Spleen (tissue), 11 donors: ENCODE measurements around the gene SCAMP4. TPM values are rescaled to one million over a fixed set of nuclear protein-coding genes. Genes with fewer than 3 reads are reported as not detected.

Source experiments
- DNase-seq: peaks from one replicate; pipeline ENCODE4 v3.0.0-alpha.2; 2020
- H3K27ac ChIP-seq, 8 donors: fragments of 200-600 bp; sonication (generic) in 7 of 8; 1 replicate in 4 of 8; 2 replicates in 4 of 8; pipeline versions ENCODE4 v1.5.0 to v1.8.0; 2016 to 2021; ENCODE audit warnings: inconsistent platforms in 4 of 8, mild to moderate bottlenecking in 4 of 8, moderate library complexity in 1 of 8
- H3K27me3 ChIP-seq, 7 donors: fragments of 200-600 bp; sonication (generic) in 6 of 7; replicated peaks in 1 of 7; 1 replicate in 4 of 7; 2 replicates in 3 of 7; pipeline versions ENCODE4 v1.5.0 to v1.8.0; 2016 to 2021; ENCODE audit warnings: inconsistent platforms in 3 of 7, mild to moderate bottlenecking in 1 of 7
- H3K36me3 ChIP-seq, 6 donors: fragments of 200-600 bp; sonication (generic) in 5 of 6; 1 replicate in 4 of 6; 2 replicates in 2 of 6; pipeline versions ENCODE4 v1.5.0 to v1.8.0; 2016 to 2021; ENCODE audit warnings: inconsistent platforms in 2 of 6
- H3K4me1 ChIP-seq, 6 donors: fragments of 200-600 bp; sonication (generic) in 5 of 6; 1 replicate in 3 of 6; 2 replicates in 3 of 6; pipeline versions ENCODE4 v1.5.0 to v1.8.0; 2016 to 2021; ENCODE audit warnings: inconsistent platforms in 3 of 6
- H3K4me3 ChIP-seq, 8 donors: fragments of 200-600 bp; sonication (generic) in 7 of 8; 1 replicate in 4 of 8; 2 replicates in 4 of 8; pipeline versions ENCODE4 v1.5.0 to v1.8.0; 2016 to 2021; ENCODE audit warnings: inconsistent platforms in 4 of 8, mild to moderate bottlenecking in 4 of 8, moderate library complexity in 2 of 8
- H3K9me3 ChIP-seq, 8 donors: fragments of 200-600 bp; sonication (generic) in 7 of 8; 1 replicate in 4 of 8; 2 replicates in 4 of 8; pipeline versions ENCODE4 v1.5.0 to v1.8.0; 2016 to 2021; ENCODE audit warnings: inconsistent platforms in 4 of 8
- POLR2A ChIP-seq, 3 donors: fragments of 450-650 bp; IDR thresholded peaks; one replicate each; pipeline ENCODE4 v1.5.1; 2017; ENCODE audit warnings: antibody characterized with exemption in 3 of 3, mild to moderate bottlenecking in 1 of 3
- POLR2AphosphoS5 ChIP-seq, 3 donors: sonication (generic); formaldehyde crosslinking; IDR thresholded peaks; one replicate each; pipeline ENCODE4 v1.5.1; 2017; ENCODE audit warnings: antibody characterized with exemption in 3 of 3
- WGBS, 5 donors: extraction: QIAGEN DNeasy Blood & Tissue Kit in 3 of 5; methylation state at CpG; one replicate each; pipeline versions ENCODE4 v1.1.5 to v1.1.7; 2013 to 2018; 5-methylcytosine and 5-hydroxymethylcytosine counted together
- intact Hi-C: fragments of 100-400 bp; cut with DNase I; formaldehyde crosslinking; loops from one replicate; pipeline ENCODE4 v1.15.0; 2023; ENCODE audit warnings: low total_unique reads
- polyA plus RNA-seq, 3 donors: library from polyadenylated mRNA; stranded (reverse); fragments of 200-250 nt; gene quantifications; one replicate each; pipeline ENCODE4 v1.2.1, GENCODE V29; 2013
- total RNA-seq, 7 donors: library from RNA; depleted of rRNA in 3 of 7; stranded (reverse); fragments of >200 nt in 3 of 7; fragmentation: NEBNext Ultra II Directional in 4 of 7; extraction: Animal tissue kit (Norgen Biotek cat#: 25700) in 4 of 7; gene quantifications; one replicate each; pipeline versions ENCODE4 v1.1.0 to v1.2.1, GENCODE V29; 2016 to 2021
- TF ChIP-seq, protein P1 (sequence below), 11 experiments: fragments of 200-600 bp in 7 of 11; fragments of 450-650 bp in 4 of 11; sonication (generic) in 4 of 11; IDR thresholded peaks in 8 of 11; conservative IDR thresholded peaks in 3 of 11; 1 replicate in 7 of 11; 2 replicates in 4 of 11; pipeline versions ENCODE4 v1.4.0 to v1.8.0; 2016 to 2021; ENCODE audit warnings: antibody characterized with exemption in 11 of 11, inconsistent platforms in 4 of 11, mild to moderate bottlenecking in 1 of 11
- donor health status: healthy with polysubstance abuse.
- donor health status: DM: no; HTN: no; CAD: no; lungs with moderate emphysema.
- donor health status: DM: no; HTN: no; CAD: no.
- donor health status: Bipolar disorder and iron deficiency.
- donor health status: healthy.
- donor health status: DM: no; HTN: no; CAD: no.
- donor health status: DM: yes; HTN: yes; CAD: no.

SCAMP4 gene
- total and polyA plus RNA-seq, 10 donors, result 13.0 to 92.2 (median 51.8) TPM

DNA sequence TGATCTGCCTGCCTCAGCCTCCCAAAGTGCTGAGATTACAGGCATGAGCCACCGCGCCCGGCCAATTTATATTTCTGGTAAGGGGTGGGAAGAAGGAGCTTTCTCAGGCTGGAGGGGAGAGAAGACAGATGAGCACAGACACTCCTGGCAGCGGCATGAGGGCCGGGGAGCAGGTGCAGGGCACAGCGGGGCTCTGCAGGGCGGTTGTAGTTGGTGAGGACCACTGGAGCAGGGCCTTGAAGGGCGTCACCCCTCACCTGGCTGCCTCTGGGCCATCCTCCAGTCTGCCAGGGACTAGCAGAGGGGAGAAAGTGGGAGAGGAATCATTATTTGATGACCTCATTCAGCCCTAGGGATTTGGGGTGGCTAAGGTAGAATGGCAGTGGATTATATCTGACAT lies 27.2 kb downstream of the SCAMP4 start:
- no peaks in the 10 kb centered on the region for H3K36me3 ChIP-seq
- intact Hi-C loops, result no loop called here

GRCh38 chr19:1933244-1933643 lies 28.0 kb downstream of the SCAMP4 start:
- no peak overlapping the region for H3K4me3 ChIP-seq
- H3K27me3 ChIP-seq, result no peaks in the 10 kb centered on the region
- peak in 2 of 3 donors; percentile 6 to 46 for TF ChIP-seq POLR2AphosphoS5 (IDR thresholded peaks at IDR 0.05)
- no peak for TF ChIP-seq POLR2A (IDR thresholded peaks at IDR 0.05)
- TF ChIP-seq, protein P1, sequence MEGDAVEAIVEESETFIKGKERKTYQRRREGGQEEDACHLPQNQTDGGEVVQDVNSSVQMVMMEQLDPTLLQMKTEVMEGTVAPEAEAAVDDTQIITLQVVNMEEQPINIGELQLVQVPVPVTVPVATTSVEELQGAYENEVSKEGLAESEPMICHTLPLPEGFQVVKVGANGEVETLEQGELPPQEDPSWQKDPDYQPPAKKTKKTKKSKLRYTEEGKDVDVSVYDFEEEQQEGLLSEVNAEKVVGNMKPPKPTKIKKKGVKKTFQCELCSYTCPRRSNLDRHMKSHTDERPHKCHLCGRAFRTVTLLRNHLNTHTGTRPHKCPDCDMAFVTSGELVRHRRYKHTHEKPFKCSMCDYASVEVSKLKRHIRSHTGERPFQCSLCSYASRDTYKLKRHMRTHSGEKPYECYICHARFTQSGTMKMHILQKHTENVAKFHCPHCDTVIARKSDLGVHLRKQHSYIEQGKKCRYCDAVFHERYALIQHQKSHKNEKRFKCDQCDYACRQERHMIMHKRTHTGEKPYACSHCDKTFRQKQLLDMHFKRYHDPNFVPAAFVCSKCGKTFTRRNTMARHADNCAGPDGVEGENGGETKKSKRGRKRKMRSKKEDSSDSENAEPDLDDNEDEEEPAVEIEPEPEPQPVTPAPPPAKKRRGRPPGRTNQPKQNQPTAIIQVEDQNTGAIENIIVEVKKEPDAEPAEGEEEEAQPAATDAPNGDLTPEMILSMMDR (IDR thresholded peaks at IDR 0.05 in 8 of 11, conservative IDR thresholded peaks at IDR 0.05 in 3 of 11), result no peak
- peaks cover 9 to 76% (median 42%) of the 10 kb centered on the region in 6 donors for H3K4me1 ChIP-seq
- peaks cover 0 to 11% (median 1%) of the 10 kb centered on the region in 8 donors for H3K9me3 ChIP-seq
- DNase-seq, result no peak
- WGBS, 5 donors, result 31 to 62% (median 44%) methylated on average over 6 to 7 of the region's 7 CpGs
- H3K36me3 ChIP-seq, result no peaks in the 10 kb centered on the region
- peak overlapping the region in 5 of 8 donors; percentile 41 to 76 (median 46) for H3K27ac ChIP-seq
- intact Hi-C loops, result no loop called here

More for the DNA sequence above, 27.2 kb downstream of the SCAMP4 start:
- no peak for DNase-seq
- H3K27ac ChIP-seq, result peak overlapping the region in 3 of 8 donors; percentile 22 to 76 (median 61)
- peaks cover 0 to 11% (median 1%) of the 10 kb centered on the region in 8 donors for H3K9me3 ChIP-seq
- no peak for TF ChIP-seq POLR2A (IDR thresholded peaks at IDR 0.05)
- TF ChIP-seq, protein P1 (IDR thresholded peaks at IDR 0.05 in 8 of 11, conservative IDR thresholded peaks at IDR 0.05 in 3 of 11), result no peak
- TF ChIP-seq POLR2AphosphoS5 (IDR thresholded peaks at IDR 0.05), result peak in 1 of 3 donors; percentile 32
- no peaks in the 10 kb centered on the region for H3K27me3 ChIP-seq
- H3K4me3 ChIP-seq, result no peak overlapping the region
- WGBS, 5 donors, result 85 to 94% (median 92%) methylated on average over 8 of the region's 8 CpGs
- H3K4me1 ChIP-seq, result peaks cover 9 to 76% (median 38%) of the 10 kb centered on the region in 6 donors

DNA sequence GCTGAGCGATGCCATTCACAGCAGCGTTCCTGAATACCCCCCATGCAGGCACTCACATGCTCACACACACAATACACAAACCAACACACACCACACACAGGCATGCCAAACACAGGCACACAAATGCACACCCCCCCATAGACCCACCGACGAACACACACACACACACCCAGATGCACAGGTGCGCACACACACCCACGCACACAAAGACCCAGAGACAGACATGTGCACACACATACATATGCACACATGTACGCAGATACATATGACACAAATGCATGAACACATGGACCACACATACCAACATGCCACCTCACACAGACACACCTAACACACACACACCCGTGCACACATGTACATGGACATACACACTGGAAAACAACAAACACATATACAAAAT lies 28.7 kb downstream of the SCAMP4 start:
- no peaks in the 10 kb centered on the region for H3K27me3 ChIP-seq
- intact Hi-C loops, result no loop called here
- peaks cover 0 to 11% (median 1%) of the 10 kb centered on the region in 8 donors for H3K9me3 ChIP-seq
- H3K4me1 ChIP-seq, result peaks cover 9 to 79% (median 44%) of the 10 kb centered on the region in 6 donors
- no peak for DNase-seq
- no peaks in the 10 kb centered on the region for H3K36me3 ChIP-seq
- TF ChIP-seq POLR2A (IDR thresholded peaks at IDR 0.05) (no peak), POLR2AphosphoS5 (IDR thresholded peaks at IDR 0.05) (no peak)
- TF ChIP-seq, protein P1 (IDR thresholded peaks at IDR 0.05 in 8 of 11, conservative IDR thresholded peaks at IDR 0.05 in 3 of 11), result no peak
- peak overlapping the region in 1 of 8 donors; percentile 76 for H3K27ac ChIP-seq
- 93 to 97% (median 96%) methylated on average over 8 of the region's 8 CpGs for WGBS, 5 donors
- H3K4me3 ChIP-seq, result no peak overlapping the region

- H3K9me3 ChIP-seq, result peaks cover 0 to 11% (median 1%) of the 10 kb centered on the region in 8 donors
- intact Hi-C loops, result no loop called here
- H3K4me3 ChIP-seq, result no peak overlapping the region
- 58 to 68% (median 67%) methylated on average over 8 to 11 of the region's 11 CpGs for WGBS, 5 donors
- H3K4me1 ChIP-seq, result peaks cover 9 to 79% (median 47%) of the 10 kb centered on the region in 6 donors
- no peaks in the 10 kb centered on the region for H3K36me3 ChIP-seq
- H3K27ac ChIP-seq, result peak overlapping the region; percentile 54 to 90 (median 78)
- no peaks in the 10 kb centered on the region for H3K27me3 ChIP-seq
- peak; percentile 87 for DNase-seq
- TF ChIP-seq POLR2A (IDR thresholded peaks at IDR 0.05) (no peak), POLR2AphosphoS5 (IDR thresholded peaks at IDR 0.05) (peak; percentile 80 to 84 (median 82))
- TF ChIP-seq, protein P1 (IDR thresholded peaks at IDR 0.05 in 8 of 11, conservative IDR thresholded peaks at IDR 0.05 in 3 of 11), result no peak
Measured at GRCh38 chr19:1935484-1936208, 30.4 kb downstream of the SCAMP4 start.
